NCI-H1105 treated with DMSO at 0.1 percent for 48 hours (cell line): Measurements from ENCODE around the gene FES.
"Not testable (repeated sequence)": the region's sequence is repeated elsewhere in the genome, so short reads cannot be mapped to it uniquely, and the experiment has no call there.

Source experiments
- DNase-seq: peaks from one replicate; lab custom pipeline; 2025; lab: John Stamatoyannopoulos, UW

The FES gene

DNA sequence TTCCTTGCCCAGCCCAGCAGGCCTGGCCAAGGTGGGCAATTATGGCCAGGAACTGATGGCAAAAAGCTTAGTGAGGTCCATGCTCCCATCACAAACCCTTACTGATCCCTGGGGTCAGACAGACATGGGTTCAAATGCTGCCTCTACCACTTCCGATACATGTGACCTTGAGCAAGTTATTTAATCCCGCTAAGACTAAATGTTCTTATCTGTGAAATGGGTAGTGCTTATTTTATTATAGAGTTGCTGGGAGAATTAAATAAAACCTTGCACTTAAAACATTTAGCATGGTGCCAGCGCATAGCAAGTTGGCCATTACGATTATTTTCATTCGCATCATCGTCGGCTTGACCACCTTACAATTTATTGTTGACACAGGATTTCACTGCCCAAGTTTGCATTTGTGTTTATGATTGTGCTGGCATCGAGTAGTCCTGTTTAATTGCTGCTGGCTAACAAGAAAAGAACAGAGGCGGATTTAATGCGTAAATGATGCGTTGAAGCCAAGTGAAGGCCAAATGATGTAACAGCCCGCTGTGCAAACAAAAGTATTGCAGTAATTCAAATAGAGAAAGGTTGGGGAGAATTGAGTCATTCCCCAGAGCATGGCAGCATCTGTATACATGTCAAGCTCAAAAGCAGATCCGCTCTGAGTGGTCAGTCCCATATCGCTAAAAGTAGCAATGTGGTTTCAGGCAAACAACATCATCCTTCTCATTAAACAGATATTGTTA lies 23.2 kb upstream of the FES start:
- peak; percentile 29 for DNase-seq

DNA sequence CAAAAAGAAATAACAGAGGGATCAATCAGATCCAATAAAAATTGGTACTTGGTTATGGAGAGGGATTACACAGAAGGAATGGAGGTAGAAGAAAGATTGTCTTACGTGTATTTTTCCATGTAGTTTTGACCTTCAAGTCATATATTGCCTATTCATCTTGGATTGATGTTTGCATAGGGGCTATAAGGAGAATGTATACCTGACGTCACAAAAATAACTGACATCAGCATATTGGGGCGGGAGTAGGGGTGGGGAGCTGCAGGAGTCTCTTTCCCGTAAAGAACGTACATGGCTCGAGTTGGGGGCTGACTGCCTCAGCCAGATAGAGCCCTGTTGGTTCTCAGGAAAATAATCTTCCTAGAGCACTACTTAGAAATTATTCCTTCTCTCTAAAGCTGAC lies 21.8 kb upstream of the FES start:
- DNase-seq: no peak

DNA sequence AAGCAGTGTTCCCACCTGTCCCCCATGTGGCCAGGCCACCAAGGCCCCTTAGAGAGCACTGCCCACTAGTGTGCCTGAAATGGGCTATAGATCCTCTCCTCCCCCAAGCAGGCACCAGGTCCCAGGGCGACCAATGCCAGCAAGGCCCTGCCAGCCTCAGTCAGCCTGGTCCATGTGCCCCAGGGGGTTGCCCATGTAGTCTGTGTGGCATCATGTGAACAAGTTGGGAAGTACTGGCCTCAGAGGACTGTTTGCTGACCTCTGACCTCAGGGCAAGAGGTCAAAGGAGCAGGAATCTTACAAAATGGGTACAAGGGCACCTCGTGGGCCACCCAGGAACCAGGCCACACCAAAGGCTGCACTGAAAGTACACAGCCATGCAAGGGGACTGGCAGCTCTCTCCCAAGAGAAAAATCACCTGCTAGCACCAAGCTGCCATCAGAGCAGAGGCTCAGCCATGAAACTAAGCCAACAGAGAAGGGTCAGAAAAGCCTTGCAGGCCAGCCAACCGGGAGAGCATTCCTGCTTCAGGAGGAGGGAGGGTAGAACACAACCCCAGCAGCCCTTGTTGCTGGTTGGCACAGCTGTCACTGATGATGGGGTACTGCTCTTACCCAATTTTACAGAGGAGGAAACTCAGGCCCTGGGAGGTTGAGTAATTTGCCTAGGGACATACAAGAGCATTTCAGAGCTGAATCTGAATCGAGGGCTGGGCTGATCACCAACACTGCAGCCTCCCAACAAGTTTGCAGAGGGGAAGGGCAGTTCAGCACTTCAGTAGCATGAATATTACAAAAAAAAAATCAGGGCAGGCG lies 21.1 kb upstream of the FES start:
- DNase-seq: no peak

- DNase-seq: no peak
Observed at GRCh38 chr15:90863987-90864386, 20.3 kb upstream of the FES start.

DNA sequence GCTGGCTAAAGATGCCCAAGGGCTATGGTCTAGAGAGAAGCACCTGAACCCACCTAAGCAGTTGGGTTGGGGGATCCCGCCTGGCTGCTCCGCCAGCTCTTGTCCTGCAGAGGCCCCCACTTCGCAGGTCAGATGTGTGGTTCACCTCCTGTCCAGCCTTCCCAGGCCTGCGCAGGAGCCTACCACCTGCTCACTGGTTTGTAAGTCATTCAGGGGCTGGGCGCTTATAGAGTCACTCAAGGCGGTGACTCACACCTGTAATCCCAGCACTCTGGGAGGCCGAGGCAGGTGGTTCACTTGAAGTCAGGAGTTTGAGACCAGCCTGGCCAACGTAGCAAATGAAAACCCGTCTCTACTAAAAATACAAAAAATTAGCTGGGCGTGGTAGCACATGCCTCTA lies 19.8 kb upstream of the FES start:
- no peak for DNase-seq

DNA sequence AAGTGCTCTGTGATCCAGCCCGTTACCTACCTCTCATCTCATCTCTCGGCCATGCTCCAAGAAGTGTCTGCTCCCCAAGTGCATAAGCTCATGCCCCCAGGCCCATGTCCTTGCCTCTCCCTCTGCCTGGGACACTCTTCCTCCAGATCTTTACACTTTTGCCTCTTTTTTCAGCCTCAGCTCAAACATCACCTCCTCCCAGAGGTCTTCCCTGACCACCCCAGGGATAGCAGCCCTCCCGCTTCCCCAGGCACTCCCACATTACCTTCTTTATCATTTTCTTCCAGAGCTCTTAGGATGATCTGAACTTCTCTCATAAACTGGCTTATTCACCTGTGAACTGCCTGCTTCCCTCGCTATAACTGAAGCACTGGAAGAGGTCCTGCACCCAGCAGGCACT lies 18.6 kb upstream of the FES start:
- no peak for DNase-seq

DNA sequence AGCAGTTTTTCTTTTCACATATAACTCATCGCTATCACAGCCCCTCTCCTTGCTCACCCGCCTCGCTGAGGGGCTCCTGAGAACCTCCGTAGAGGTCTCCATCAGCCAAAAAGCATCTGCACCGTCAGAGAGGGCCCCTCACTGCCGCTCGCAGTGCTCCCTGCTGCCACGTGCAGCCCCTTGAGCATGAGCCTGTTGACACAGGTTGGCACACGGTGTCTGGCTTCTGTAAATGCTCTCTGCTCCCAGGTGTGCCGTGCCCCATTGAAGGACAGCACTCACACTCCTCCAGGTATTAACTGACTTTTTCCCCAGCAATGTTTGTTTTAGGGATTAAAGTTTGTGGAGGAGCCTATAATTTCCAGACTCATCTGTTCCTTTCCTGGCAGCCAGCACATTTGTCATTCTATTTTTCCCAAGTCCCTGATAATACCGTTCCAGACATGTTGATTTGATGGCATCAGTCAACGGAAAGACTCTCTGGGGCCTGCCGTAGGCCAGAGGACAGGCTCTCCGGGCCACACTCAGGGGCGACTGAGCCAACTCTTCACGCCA lies 18.1 kb upstream of the FES start:
- DNase-seq: peak; percentile 66

DNA sequence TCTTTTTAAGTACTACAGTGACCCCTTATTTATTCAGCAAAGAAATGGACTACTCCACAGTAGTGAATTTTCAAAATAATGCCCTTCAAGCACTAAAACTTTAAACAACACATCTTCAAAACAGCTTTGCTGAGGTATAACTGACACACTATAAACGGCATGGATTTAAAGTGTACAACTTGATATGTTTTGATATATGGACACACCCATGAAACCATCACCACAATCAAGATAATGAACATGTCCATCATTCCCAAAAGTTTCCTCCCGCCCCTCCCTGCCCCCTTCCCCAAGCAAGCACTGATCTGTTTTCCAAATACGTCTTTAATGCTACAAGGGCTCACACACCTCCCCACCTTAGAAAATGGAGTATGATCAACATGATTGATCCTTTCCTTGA lies 17.5 kb upstream of the FES start:
- no peak for DNase-seq

DNA sequence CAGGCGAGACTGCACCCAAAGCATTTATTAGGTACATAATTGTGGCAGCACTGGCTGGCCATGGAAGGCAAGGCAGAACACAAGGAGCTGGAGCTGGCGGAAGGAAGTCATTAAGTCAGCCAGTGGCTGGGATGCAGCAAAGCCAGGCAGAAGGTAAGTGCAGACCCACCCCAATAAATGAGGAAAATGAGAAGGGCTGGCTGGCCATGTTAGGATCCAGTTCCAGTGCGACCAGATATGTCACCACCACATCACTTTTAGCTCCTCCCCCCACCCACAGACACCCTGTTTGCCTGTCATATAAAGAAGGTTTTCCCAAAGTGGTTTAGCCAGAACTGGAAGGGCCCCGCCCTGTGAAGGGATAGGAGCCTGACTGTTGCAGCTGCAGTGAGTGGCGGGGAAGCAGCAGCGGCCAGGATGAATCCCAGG lies 16.0 kb upstream of the FES start, which contains the start of gene FURIN:
Gene FURIN (plus strand): TSS at position 328 of the 429 bp plus-strand sequence. CDS start 7,153 bp downstream, outside the sequence.
- DNase-seq: no peak

DNA sequence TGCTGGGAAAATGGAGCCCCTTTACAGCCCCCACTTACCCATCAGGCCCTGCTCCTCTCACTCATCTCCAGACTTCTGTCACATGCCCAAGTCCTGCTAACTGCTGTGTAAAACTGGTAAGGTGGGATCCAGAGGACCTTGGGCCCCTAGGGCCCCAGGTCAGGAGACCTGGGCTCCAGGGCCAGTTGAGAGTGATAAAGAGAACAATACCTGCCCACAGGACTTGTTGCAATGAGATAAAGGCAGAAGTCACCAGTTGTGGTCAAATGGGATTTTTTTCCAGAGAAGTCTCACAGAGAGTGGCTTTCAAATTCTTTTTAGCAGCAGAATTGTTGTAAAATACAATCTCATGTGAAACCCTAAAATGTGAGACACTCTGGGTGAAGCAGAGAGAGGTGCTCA lies 15.2 kb upstream of the FES start:
- DNase-seq: no peak

DNA sequence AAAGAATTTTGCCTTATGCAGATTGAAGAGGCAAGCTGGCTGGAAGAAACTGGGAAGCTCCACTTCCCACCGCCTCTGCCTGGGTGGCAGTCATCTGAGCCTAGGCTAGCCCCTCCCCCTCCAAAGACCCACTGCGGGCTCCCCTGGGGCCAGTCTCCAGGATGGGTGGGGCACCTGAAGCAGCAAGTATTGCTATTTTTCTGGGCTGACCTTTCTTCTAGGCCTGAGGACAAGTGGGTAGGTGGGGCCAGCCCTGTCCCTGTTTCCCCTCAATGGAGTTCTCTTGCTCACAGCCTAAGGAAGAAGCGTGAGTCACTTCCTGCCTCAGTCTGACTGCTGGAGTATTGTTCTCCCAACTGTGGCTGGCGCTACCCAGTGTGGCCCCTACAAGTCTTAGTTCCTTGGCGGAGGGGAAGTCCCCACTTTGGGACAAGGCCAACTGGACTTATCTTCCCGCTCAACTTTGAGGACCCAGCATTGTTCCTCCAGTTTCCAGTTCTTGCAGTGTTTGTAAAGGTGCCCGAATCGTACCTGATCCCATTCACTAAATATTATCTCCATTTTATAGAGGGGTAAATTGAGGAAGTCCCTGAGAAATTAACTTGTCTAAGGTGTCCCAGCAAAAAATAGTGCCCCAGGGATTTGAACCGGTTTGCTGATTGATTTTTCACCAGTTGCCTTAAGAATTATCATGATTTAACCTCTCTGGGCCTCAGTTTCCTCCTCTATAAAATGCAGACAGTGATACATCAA lies 14.5 kb upstream of the FES start:
- no peak for DNase-seq

DNA sequence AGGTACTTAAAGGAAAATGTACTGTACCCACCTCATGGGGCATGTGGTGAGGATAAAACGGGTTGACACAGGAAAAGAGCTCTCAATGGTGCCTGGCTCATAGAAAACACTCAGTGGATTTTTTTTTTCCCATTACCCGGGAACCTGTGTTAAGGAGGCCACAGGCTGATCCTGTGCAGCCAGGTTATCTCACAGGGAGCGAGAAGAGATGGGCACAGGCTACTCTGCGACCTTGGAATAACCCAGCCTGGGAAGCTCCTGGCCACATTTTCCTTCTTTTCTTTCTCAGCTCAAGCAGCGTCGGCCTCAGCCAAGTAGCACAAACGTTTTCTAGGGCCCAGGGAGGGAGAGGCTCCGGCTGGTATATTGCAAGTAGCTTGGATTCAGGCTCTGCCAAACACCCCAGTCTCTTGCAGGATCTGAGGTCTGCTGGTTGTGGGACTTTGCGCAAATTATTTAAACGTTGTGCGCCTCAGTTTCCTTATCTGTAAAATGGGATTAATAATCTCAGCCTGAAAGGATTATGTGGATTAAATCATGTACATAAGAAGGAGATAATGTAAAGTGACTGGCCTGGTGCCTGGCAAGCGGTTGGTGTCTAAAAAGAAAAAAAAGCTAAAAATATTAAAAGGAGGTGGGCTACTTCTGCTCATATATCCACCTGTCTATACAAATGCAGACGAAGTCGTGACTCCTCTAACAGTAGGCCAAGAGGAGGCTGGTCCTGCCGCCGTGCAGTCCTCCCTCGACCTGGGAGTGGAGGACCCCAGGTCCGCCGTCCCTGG lies 13.8 kb upstream of the FES start:
- DNase-seq: no peak

- no peak for DNase-seq
Observed at GRCh38 chr15:90871139-90871715, 13.1 kb upstream of the FES start.

- DNase-seq: no peak
Observed at GRCh38 chr15:90871716-90872485, 12.4 kb upstream of the FES start.

- DNase-seq: no peak
Observed at GRCh38 chr15:90872486-90873184, 11.7 kb upstream of the FES start.

- no peak for DNase-seq
Observed at GRCh38 chr15:90873488-90873997, 10.8 kb upstream of the FES start.

DNA sequence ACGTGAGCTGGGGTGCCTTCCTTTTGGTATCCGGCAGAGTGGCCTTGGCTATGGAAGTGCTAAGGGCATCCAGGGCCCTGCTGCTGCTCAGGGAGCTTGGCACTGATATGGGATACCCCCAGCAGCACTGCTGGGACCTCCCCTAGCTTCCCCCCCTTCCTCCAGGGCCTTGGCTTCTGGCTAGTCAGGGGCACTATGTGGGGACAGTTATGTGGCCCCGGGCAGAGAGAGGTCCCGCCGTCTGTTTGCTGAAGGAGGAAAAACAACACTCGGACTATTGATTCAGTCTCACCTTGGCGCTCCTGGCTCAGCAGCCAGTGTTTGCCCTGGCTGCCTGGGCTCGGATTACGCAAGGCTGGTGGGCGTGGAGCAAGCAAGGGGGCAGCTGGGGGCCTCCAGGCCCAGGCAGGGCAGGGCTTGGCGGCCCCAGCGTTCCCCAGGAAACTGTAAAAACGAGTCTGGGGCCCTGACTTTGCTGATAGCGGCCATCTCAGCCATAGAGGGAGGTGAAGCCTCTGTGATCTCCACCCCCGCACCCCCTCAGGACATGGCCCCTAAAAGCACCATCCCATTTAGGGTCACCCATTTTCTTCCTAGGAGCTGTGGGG lies 10.2 kb upstream of the FES start:
- DNase-seq: peak; percentile 13

DNA sequence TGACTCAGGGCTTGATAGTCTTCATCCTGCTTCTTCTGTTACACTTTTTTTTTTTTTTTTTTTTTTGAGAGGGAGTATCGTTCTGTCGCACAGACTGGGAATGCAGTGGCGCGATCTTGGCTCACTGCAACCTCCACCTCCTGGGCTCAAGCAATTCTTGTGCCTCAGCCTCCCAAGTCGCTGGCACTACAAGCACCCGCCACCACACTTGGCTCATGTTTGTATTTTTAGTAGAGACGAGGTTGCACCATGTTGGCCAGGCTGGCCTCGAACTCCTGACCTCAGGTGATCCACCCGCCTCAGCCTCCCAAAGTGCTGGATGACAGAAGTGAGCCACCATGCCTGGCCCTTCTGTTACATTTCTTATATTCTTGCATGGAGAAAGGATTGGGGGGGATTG lies 9.3 kb upstream of the FES start:
- not testable (repeated sequence) for DNase-seq

DNA sequence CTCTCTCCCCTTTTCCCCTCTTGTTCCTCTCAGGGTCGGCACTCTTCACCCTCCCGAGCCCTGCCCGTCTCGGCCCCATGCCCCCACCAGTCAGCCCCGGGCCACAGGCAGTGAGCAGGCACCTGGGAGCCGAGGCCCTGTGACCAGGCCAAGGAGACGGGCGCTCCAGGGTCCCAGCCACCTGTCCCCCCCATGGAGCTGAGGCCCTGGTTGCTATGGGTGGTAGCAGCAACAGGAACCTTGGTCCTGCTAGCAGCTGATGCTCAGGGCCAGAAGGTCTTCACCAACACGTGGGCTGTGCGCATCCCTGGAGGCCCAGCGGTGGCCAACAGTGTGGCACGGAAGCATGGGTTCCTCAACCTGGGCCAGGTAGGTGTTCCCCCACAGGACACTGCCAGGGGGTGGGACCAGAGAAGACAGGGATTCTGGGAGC lies 8.7 kb upstream of the FES start:
- no peak for DNase-seq
